Measurements from ENCODE around the gene MESD. TPM values are rescaled to one million over a fixed set of nuclear protein-coding genes. Genes with fewer than 3 reads are reported as not detected.

The MESD gene
- polyA plus RNA-seq, 1 donor from 2014 or later = 16.3 TPM

GRCh38 chr15:80945605-80946004 lies 44.0 kb downstream of the MESD start:
- Histone ChIP-seq H3F3A (ENCODE audit: insufficient read depth, low read length, poor library complexity, severe bottlenecking) (no peaks in the 10 kb centered on the region), H3K36me3 (ENCODE audit: insufficient read depth, low read length) (no peaks in the 10 kb centered on the region), H3K9ac (ENCODE audit: low read length) (no peak overlapping the region), H2AFZ (ENCODE audit: low read depth, low read length) (no peak overlapping the region), H3K27me3 (ENCODE audit: insufficient read depth, low read depth, low read length) (no peaks in the 10 kb centered on the region), H3K4me2 (ENCODE audit: low read length) (no peak overlapping the region), H3K4me3 (ENCODE audit: low read length) (no peak overlapping the region), H3K9me2 (ENCODE audit: insufficient read depth, low read length) (no peaks in the 10 kb centered on the region), H3K27ac (ENCODE audit: low read length) (no peak overlapping the region), H4K20me1 (ENCODE audit: insufficient read depth) (no peaks in the 10 kb centered on the region), H3K79me2 (replicated peaks; ENCODE audit: insufficient read depth, low read length) (no peaks in the 10 kb centered on the region), H3K9me3 (ENCODE audit: low read length) (no peaks in the 10 kb centered on the region)
- TF ChIP-seq SMC3 (conservative IDR thresholded peaks at IDR 0.05; ENCODE audit: poor library complexity) (no peak), TAF1 (IDR thresholded peaks at IDR 0.05; ENCODE audit: low read depth) (no peak), MXI1 (conservative IDR thresholded peaks at IDR 0.05; ENCODE audit: poor library complexity, severe bottlenecking) (no peak)

- TF ChIP-seq TAF1 (IDR thresholded peaks at IDR 0.05; ENCODE audit: low read depth) (no peak), CTCF (IDR thresholded peaks at IDR 0.05; ENCODE audit: poor library complexity, severe bottlenecking) (no peak), REST (IDR thresholded peaks at IDR 0.05; ENCODE audit: borderline replicate concordance) (no peak), POLR2AphosphoS5 (IDR thresholded peaks at IDR 0.05) (no peak), RAD21 (conservative IDR thresholded peaks at IDR 0.05) (no peak), MXI1 (conservative IDR thresholded peaks at IDR 0.05; ENCODE audit: poor library complexity, severe bottlenecking) (no peak), EP300 (conservative IDR thresholded peaks at IDR 0.05; ENCODE audit: poor library complexity, severe bottlenecking) (no peak), SMC3 (conservative IDR thresholded peaks at IDR 0.05; ENCODE audit: poor library complexity) (no peak), EZH2 (IDR thresholded peaks at IDR 0.05; ENCODE audit: borderline replicate concordance, insufficient read depth, low read length, poor library complexity, severe bottlenecking) (no peak)
- Histone ChIP-seq H3F3A (ENCODE audit: insufficient read depth, low read length, poor library complexity, severe bottlenecking) (no peaks in the 10 kb centered on the region), H3K9ac (ENCODE audit: low read length) (no peak overlapping the region), H3K4me2 (ENCODE audit: low read length) (no peak overlapping the region), H3K9me3 (ENCODE audit: low read length) (no peaks in the 10 kb centered on the region), H3K9me2 (ENCODE audit: insufficient read depth, low read length) (no peaks in the 10 kb centered on the region), H3K79me2 (replicated peaks; ENCODE audit: insufficient read depth, low read length) (no peaks in the 10 kb centered on the region), H2AFZ (ENCODE audit: low read depth, low read length) (no peak overlapping the region), H4K20me1 (ENCODE audit: insufficient read depth) (no peaks in the 10 kb centered on the region), H3K27ac (ENCODE audit: low read length) (no peak overlapping the region), H3K4me3 (ENCODE audit: low read length) (no peak overlapping the region), H3K36me3 (ENCODE audit: insufficient read depth, low read length) (no peaks in the 10 kb centered on the region), H3K27me3 (ENCODE audit: insufficient read depth, low read depth, low read length) (no peaks in the 10 kb centered on the region)
Observed at GRCh38 chr15:80944818-80945217, 44.8 kb downstream of the MESD start.
